Hypothalamus (tissue), 51 donors: ENCODE data around the gene JRKL.
"Not testable (repeated sequence)": the region's sequence is repeated elsewhere in the genome, so short reads cannot be mapped to it uniquely, and the experiment has no call there.

Experiments used
- DNase-seq, 51 donors: peaks; one replicate each; lab custom pipeline; 2025; lab: John Stamatoyannopoulos, UW

The JRKL gene

DNA sequence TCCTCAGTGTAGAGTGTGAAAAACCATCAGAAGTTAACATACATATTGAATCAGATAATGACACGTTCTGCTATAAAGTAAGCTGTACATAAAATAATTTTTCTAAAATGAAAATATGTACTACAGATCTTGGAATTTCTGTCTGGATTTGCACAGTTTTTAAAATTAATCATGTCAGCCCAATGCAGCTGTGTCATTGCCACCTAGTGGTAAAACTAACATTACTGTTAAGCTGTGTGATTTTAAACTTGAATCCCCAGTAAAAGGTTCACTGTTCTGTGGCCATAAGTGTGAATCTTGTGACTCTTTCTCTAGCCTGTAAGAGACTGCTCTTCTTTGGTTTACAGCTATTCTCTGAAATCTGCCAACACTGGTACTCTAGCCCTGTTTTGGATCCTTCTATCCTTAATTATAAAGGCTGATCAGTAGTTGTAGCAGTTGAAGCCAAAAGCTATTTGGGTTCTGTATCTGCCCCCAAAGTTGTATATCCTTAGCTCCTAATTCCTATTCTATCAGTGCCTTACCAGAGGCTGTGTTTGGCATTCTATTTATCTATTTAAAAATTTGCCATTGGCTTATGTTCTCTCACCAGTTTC lies 4.0 kb downstream of the JRKL start:
- DNase-seq, result peak in 4 of 51 donors; percentile 1 to 32 (median 10)

DNA sequence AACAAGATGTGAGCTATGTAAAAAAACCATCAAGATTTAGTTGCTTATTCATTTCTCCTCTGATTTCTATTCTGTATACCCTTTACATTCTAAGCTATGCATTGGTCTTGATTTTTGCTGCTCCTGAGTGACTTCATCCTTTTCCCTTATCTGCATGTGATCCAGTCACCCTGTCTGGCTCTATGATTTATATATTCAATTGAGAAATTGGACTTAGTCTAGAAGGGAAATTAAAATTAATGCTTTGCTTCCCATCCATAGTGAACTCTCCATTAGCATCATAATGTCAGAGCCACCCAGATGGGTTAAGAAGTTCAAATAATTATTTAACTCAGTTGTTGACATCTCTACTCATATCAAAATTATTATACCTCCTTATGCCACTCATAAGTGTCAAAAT lies 5.0 kb downstream of the JRKL start:
- DNase-seq, result no peak

GRCh38 chr11:96396637-96397036 lies 6.8 kb downstream of the JRKL start:
- DNase-seq, result no peak

- DNase-seq, result no peak
Measured at GRCh38 chr11:96397863-96398262, 8.1 kb downstream of the JRKL start.

GRCh38 chr11:96400697-96401096 lies 10.9 kb downstream of the JRKL start:
- no peak for DNase-seq

DNA sequence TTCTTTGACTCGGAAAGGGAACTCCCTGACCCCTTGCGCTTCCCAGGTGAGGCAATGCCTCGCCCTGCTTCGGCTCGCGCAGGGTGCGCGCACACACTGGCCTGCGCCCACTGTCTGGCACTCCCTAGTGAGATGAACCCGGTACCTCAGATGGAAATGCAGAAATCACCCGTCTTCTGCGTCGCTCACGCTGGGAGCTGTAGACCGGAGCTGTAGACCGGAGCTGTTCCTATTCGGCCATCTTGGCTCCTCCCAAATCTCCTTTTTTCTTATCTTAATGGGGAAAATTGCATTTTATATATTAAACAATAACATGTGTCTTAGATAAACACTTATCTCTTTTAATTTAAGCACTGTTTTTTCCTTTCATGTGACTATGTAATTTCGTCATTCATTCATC lies 21.6 kb downstream of the JRKL start:
- not testable (repeated sequence) for DNase-seq

DNA sequence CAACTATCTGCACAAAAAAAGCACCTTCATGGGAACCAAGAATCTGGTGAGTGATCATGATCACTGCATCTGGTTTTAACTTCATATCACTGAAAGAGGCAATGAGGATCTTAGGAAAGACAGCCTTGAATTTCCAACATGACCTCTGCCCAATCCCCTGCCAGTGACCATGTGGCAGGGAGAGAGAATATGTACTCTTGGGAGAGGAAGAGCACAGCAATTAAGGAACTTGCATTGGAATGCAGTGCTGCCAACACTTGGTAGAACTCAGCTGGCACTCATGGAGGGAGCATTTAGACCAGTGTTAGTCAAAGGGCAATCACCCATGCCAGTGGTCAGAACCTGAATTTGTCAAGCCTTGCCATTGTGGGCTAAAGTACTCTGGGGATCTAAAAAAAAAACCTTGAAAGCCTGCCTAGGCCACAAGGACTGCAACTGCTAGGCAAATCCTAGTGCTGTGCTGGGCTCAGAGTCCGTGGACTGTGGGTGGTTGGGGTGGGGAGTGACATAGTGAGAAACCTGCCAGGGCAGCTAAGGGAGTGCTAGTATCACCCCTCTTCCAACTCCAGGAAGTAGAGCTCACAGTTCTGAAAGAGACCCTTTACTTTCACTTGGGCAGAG lies 23.1 kb downstream of the JRKL start:
- DNase-seq, result no peak

DNA sequence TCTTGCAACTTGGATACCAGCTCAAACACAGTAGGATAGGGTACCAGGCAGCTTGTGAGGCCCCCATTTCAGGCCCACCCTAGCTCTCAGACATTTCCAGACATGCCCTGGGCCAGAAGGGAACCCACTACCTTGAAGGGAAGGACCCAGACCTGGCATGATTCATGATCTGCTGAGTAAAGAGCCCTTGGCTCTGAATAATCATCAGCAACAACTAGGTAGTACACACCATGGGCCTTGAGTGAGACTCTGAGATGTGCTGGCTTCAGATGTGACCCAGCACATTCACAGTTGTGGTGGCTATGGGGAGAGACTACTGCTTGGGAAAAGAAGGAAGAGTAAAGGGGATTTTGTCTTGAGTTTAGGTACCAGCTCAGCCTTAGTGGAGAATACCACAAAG lies 23.6 kb downstream of the JRKL start:
- no peak for DNase-seq

- no peak for DNase-seq
Measured at GRCh38 chr11:96424693-96425092, 34.9 kb downstream of the JRKL start.

- no peak for DNase-seq
Measured at GRCh38 chr11:96430668-96431067, 40.9 kb downstream of the JRKL start.

DNA sequence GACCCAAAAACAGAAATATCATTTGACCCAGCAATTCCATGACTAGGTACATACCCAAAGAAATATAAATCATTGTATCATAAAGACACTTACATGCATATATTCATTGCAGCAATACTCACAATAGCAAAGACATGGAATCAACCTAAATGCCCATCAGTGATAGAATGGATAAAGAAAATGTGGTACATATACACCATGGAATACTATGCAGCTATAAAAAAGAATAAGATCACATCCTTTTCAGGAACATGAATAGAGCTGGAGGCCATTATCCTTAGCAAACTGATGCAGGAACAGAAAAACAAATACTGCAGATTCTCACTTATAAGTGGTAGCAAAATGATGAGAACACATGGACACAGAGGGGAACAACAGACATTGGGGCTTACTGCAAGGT lies 42.8 kb downstream of the JRKL start:
- DNase-seq, result not testable (repeated sequence)
